GM19025 (cell line): ENCODE results near the gene STRA6.

Experiments used
- ATAC-seq: cut with Tn5 transposase; IDR thresholded peaks from one replicate; pipeline ENCODE4 v1.9.1; 2021; ENCODE audit warnings: mild to moderate bottlenecking, low read depth, moderate library complexity; ENCODE audit not compliant: unreplicated experiment

The STRA6 gene

GRCh38 chr15:74135041-74135565 is 67.5 kb downstream of the STRA6 start:
- ATAC-seq = no peak

GRCh38 chr15:74134387-74135027 is 68.1 kb downstream of the STRA6 start:
- no peak for ATAC-seq

GRCh38 chr15:74133694-74134386 is 68.7 kb downstream of the STRA6 start:
- ATAC-seq = no peak

- ATAC-seq = no peak
These were observed 69.6 kb downstream of the STRA6 start for GRCh38 chr15:74132681-74133651.

DNA sequence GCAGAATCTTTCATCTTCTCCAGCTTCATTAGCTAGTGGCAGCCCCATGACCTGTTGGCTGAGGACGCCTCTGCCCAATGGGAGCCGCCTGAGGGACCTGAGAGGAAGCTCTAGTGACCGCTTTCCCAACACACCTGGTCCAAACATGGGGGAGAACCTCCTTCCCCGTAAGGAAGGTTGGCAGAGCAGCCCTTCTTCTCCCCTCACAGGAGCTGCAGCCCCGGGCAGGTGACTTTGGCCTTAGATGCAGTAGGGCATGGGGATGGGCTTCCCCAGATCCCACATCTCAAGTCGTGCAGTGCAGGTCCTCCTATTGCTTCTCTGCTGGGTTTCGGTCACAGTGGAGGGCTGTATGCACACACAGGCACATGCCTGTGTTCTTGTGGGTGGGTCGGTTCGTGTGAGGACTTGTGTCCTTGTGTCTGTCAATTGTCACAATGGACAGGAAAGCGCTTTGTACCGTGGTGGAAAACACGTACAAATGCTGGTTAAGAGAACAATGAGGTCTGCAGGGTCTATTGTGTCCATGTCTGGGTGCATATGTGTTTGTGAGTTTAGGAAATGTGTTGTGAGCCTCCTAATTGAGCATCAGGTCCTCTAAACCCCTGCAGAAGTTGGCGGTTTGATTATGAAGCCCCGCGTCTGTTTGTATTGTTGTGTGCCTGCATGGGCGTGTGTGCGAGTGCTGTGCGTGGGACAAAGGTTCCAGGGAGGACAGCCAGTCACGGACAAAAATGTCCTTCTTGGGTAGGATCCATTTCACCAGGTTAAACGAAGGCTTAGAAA is 70.8 kb downstream of the STRA6 start:
- ATAC-seq = no peak

DNA sequence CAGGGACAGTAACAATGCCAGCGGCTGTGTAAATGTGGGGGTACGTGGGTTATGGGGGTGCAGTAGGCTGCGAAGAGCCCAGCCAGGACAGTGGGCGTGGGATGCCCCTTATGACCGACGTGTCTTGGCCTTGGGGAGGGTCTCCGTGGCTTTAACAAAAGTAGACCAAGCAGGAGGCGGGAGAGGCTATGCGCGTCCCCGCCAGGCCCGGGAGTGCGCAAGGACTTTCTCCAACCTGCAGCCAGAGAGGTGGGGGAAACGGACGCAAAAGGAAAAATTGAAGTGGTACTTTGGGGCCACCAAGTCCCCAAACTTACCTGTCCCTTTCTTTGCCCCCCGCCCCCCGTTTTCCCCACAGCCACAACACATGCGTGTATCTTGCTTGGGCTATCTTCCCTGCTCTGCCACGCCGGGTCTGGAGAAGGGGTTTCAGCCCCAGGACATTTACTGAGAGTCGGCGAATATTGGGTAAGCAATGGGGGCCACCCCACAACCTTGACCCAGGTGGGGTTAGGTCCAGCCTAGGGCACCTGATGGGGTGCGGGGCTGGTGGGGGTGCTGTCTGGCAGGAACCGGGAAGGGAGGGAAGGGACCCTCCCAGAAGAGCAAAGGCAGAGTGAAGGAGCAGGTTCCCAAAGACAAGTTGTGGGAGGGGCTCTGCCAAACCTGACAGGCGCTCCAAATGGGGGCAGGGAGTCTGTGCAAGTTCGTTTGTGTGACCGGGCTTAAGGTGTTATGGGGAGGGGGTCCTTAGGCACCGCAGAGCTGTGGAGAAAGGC is 71.5 kb downstream of the STRA6 start:
- no peak for ATAC-seq

DNA sequence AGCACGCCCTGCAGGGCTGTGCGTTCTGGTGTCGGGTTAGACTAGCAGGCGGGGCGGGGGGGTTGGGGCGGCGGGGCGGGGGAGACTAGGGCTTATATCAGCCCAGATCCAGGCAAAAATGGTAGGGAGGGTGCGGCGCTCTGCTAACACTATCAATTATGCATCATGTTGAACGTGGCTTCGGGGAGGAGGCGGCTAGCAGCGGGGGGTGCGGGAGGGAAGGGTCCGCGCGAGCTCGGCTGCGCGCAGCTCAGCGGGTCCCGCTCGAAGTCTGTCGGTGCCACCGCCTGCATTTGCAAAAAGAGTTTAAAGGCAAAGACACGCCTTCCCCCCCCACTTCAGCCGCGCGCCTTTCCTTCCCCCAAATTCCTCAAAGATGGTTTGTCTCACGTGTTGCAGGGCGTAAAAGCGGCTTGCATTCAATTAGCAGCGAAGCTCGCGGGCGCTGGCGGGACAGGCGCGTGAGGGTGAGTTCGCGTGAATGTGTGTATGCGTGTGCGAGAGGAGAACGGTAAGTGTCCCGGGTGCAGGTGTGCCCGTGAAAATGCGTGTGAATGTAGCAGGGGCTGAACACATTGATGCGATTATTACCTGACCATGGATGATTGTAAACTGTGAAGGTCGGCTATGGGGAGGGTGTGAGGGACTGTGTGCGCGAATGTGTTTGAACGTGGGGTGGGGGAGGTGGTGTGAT is 72.3 kb downstream of the STRA6 start, which contains the start of gene ISLR2:
TSS of gene ISLR2 (plus strand) at position 432 of the 694 bp plus-strand sequence. CDS start 2,169 bp downstream, outside the sequence.
- ATAC-seq = no peak

DNA sequence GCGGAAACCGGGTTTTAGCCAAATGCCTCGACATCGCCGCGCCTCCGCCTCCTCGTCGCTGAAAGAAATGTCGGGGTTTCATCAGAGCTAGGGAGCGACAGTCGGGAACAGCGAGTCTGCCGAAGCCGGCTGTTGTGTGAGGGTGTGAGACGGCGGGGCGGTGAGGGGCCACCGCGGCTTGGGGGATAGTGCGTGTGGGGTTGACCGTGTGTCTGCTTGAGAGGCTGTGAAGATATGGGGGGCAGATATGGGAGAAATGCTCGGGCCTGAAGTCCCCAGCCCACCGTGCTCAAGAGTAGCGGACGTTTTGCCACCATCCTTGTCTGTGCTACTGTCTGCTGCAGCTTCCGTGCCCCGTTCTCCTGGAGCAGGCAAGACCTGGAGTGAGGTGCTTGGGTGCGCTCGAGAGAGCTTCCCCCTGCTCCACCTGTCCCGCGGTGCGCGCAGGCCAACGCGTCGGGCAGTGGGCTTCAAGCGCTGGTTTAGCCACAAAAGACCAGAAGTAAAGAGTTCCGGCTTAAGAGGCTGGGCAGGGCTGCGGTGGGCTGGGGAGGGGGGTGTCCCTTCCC is 72.9 kb downstream of the STRA6 start:
- ATAC-seq = no peak
